H1 (cell line): ENCODE measurements around the gene REELD1.

Experiments
- CEBPB ChIP-seq: IDR thresholded peaks from 2 replicates; pipeline ENCODE4 v1.6.1; 2012; ENCODE audit warnings: low read depth, low read length
- EP300 ChIP-seq, 2 experiments: IDR thresholded peaks; 1 replicate in 1 of 2; 2 replicates in 1 of 2; pipeline ENCODE4 v1.6.1; 2011 to 2012; ENCODE audit warnings: low read depth in 2 of 2, low read length in 2 of 2, mild to moderate bottlenecking in 2 of 2, borderline replicate concordance in 1 of 2, inconsistent platforms in 1 of 2, moderate library complexity in 1 of 2
- EZH2 ChIP-seq: fragments of 200-600 bp; sonication (generic); IDR thresholded peaks from 2 replicates; pipeline ENCODE4 v1.7.1; 2012; ENCODE audit warnings: low read depth, mild to moderate bottlenecking, moderate library complexity, low read length, inconsistent platforms; ENCODE audit not compliant: severe bottlenecking
- GTF2F1 ChIP-seq: IDR thresholded peaks from 2 replicates; pipeline ENCODE4 v1.6.1; 2012; ENCODE audit warnings: low read depth, low read length, improper control_type of control experiment, borderline replicate concordance
- HDAC6 ChIP-seq: IDR thresholded peaks from one replicate; pipeline ENCODE4 v1.7.1; 2012; ENCODE audit warnings: low read depth, mild to moderate bottlenecking, inconsistent platforms, low read length, moderate library complexity
- NANOG ChIP-seq: IDR thresholded peaks from 2 replicates; pipeline ENCODE4 v1.6.1; 2011; ENCODE audit warnings: low read length, low read depth, mild to moderate bottlenecking, inconsistent platforms; ENCODE audit not compliant: insufficient read depth, poor library complexity, severe bottlenecking
- POLR2AphosphoS5 ChIP-seq: IDR thresholded peaks from 2 replicates; pipeline ENCODE4 v1.6.1; 2011; ENCODE audit warnings: low read depth, low read length
- RAD21 ChIP-seq, 2 experiments: IDR thresholded peaks in 1 of 2; conservative IDR thresholded peaks in 1 of 2; 2 replicates each; pipeline ENCODE4 v1.6.1; 2011; ENCODE audit warnings: low read depth in 2 of 2, low read length in 2 of 2, improper control_type of control experiment in 1 of 2, inconsistent platforms in 1 of 2, mild to moderate bottlenecking in 1 of 2, moderate library complexity in 1 of 2
- RBBP5 ChIP-seq: IDR thresholded peaks from 2 replicates; pipeline ENCODE4 v1.7.1; 2012; ENCODE audit warnings: low read depth, mild to moderate bottlenecking, inconsistent platforms, low read length, moderate library complexity, borderline replicate concordance
- RXRA ChIP-seq: IDR thresholded peaks from 2 replicates; pipeline ENCODE4 v1.6.1; 2011; ENCODE audit warnings: low read depth, mild to moderate bottlenecking, low read length, moderate library complexity; ENCODE audit not compliant: insufficient read depth
- USF2 ChIP-seq: IDR thresholded peaks from 2 replicates; pipeline ENCODE4 v1.6.1; 2011; ENCODE audit warnings: low read length, improper control_type of control experiment
- TF ChIP-seq, protein P1 (sequence below), 3 experiments: IDR thresholded peaks; 1 replicate in 2 of 3; 2 replicates in 1 of 3; pipeline versions ENCODE4 v1.5.1 to v1.6.1; 2011; ENCODE audit warnings: low read length in 3 of 3, mild to moderate bottlenecking in 3 of 3, inconsistent platforms in 2 of 3, low read depth in 1 of 3, moderate library complexity in 1 of 3; ENCODE audit not compliant: insufficient read depth in 1 of 3; ENCODE audit errors: control extremely low read depth in 1 of 3
- TF ChIP-seq, protein P2 (sequence below): IDR thresholded peaks from 2 replicates; pipeline ENCODE4 v1.6.1; 2012; ENCODE audit warnings: low read length, inconsistent platforms

GRCh38 chr4:146255463-146255862, 41.1 kb downstream of the REELD1 start:
- TF ChIP-seq, protein P1, sequence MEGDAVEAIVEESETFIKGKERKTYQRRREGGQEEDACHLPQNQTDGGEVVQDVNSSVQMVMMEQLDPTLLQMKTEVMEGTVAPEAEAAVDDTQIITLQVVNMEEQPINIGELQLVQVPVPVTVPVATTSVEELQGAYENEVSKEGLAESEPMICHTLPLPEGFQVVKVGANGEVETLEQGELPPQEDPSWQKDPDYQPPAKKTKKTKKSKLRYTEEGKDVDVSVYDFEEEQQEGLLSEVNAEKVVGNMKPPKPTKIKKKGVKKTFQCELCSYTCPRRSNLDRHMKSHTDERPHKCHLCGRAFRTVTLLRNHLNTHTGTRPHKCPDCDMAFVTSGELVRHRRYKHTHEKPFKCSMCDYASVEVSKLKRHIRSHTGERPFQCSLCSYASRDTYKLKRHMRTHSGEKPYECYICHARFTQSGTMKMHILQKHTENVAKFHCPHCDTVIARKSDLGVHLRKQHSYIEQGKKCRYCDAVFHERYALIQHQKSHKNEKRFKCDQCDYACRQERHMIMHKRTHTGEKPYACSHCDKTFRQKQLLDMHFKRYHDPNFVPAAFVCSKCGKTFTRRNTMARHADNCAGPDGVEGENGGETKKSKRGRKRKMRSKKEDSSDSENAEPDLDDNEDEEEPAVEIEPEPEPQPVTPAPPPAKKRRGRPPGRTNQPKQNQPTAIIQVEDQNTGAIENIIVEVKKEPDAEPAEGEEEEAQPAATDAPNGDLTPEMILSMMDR (IDR thresholded peaks at IDR 0.05; ENCODE audit: control extremely low read depth in 1 of 3, insufficient read depth in 1 of 3, low read depth in 1 of 3, low read length in 3 of 3), result no peak
- TF ChIP-seq USF2 (no peak), EP300 (IDR thresholded peaks at IDR 0.05; ENCODE audit: borderline replicate concordance in 1 of 2, low read depth in 2 of 2, low read length in 2 of 2) (no peak), POLR2AphosphoS5 (no peak), RXRA (no peak), HDAC6 (no peak), CEBPB (no peak), RAD21 (IDR thresholded peaks at IDR 0.05 in 1 of 2, conservative IDR thresholded peaks at IDR 0.05 in 1 of 2; ENCODE audit: low read depth in 2 of 2, low read length in 2 of 2) (no peak), RBBP5 (no peak), GTF2F1 (no peak), EZH2 (no peak), NANOG (no peak)
- TF ChIP-seq, protein P2, sequence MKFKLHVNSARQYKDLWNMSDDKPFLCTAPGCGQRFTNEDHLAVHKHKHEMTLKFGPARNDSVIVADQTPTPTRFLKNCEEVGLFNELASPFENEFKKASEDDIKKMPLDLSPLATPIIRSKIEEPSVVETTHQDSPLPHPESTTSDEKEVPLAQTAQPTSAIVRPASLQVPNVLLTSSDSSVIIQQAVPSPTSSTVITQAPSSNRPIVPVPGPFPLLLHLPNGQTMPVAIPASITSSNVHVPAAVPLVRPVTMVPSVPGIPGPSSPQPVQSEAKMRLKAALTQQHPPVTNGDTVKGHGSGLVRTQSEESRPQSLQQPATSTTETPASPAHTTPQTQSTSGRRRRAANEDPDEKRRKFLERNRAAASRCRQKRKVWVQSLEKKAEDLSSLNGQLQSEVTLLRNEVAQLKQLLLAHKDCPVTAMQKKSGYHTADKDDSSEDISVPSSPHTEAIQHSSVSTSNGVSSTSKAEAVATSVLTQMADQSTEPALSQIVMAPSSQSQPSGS, result no peak
